OCI-LY7 (cell line): Measurements from ENCODE around the gene MUC5B.

Source experiments
- EZH2phosphoT487 ChIP-seq: fragments of 200-600 bp; sonication (generic); IDR thresholded peaks from 2 replicates; pipeline ENCODE4 v1.6.1; 2018; ENCODE audit warnings: low read depth, borderline replicate concordance, mild to moderate bottlenecking, mixed run types, antibody characterized with exemption, low read length, moderate library complexity, mixed read lengths
- TF ChIP-seq, protein P1 (sequence below): fragments of 200-600 bp; sonication (generic); conservative IDR thresholded peaks from 2 replicates; pipeline ENCODE4 v1.5.1; 2014; ENCODE audit warnings: mild to moderate bottlenecking, antibody characterized with exemption, low read length, moderate library complexity, mixed read lengths

DNA sequence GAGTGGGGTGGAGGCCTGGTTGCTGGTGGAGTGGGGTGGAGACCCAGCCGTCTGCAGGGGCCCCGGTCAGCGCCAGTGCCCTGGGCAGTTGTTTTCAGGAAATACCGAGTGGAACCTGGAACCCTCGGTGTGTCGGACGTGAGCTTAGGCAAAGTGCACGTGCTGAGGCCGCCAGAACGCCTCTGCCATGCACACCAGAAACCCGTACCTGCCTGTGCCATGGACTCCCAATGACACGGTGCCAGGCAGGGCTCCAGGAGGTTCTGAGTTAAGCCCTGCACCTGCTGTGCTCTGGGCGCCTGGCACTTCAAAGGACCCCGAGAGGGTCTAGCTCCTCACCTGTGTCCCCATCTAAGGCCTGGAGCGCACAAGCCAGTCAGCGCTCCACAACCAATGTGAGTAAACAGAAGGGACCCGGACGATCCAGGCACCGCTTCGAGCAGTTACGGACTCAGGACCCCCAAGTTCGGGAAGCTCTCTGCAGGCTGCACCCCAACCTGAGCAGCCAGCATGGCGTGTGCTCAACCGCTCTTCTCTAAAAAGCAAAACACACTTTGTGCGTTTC is 74.2 kb downstream of the MUC5B start:
- TF ChIP-seq EZH2phosphoT487: no peak
- TF ChIP-seq, protein P1, sequence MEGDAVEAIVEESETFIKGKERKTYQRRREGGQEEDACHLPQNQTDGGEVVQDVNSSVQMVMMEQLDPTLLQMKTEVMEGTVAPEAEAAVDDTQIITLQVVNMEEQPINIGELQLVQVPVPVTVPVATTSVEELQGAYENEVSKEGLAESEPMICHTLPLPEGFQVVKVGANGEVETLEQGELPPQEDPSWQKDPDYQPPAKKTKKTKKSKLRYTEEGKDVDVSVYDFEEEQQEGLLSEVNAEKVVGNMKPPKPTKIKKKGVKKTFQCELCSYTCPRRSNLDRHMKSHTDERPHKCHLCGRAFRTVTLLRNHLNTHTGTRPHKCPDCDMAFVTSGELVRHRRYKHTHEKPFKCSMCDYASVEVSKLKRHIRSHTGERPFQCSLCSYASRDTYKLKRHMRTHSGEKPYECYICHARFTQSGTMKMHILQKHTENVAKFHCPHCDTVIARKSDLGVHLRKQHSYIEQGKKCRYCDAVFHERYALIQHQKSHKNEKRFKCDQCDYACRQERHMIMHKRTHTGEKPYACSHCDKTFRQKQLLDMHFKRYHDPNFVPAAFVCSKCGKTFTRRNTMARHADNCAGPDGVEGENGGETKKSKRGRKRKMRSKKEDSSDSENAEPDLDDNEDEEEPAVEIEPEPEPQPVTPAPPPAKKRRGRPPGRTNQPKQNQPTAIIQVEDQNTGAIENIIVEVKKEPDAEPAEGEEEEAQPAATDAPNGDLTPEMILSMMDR: no peak
